HL-60 (cell line): ENCODE results near the gene CRELD2.

Source experiments
- DNase-seq, 2 experiments: peaks; one replicate each; pipeline ENCODE4 v3.0.0-alpha.2; 2010 to 2020; ENCODE audit warnings: low read depth in 1 of 2, low spot score in 1 of 2
- H3K27ac ChIP-seq: fragments of 250-450 bp; sonication (Bioruptor Pico); replicated peaks from 2 replicates; pipeline ENCODE4 v1.5.1; 2020; ENCODE audit warnings: mild to moderate bottlenecking, moderate library complexity
- H3K27me3 ChIP-seq: fragments of 250-450 bp; sonication (Bioruptor Pico); 2 replicates; pipeline ENCODE4 v1.5.1; 2021; ENCODE audit warnings: mild to moderate bottlenecking, moderate library complexity; ENCODE audit not compliant: insufficient read depth, poor library complexity, severe bottlenecking
- H3K4me3 ChIP-seq: replicated peaks from 2 replicates; pipeline ENCODE4 v1.5.1; 2011; ENCODE audit warnings: mild to moderate bottlenecking, control low read depth, low read length; ENCODE audit not compliant: insufficient read depth
- CTCF ChIP-seq: IDR thresholded peaks from one replicate; pipeline ENCODE4 v1.5.1; 2011; ENCODE audit warnings: low read length, control low read depth, inconsistent platforms; ENCODE audit not compliant: insufficient read depth
- GABPA ChIP-seq: IDR thresholded peaks from 2 replicates; pipeline ENCODE4 v1.6.1; 2012; ENCODE audit warnings: low read depth
- POLR2AphosphoS5 ChIP-seq: IDR thresholded peaks from 2 replicates; pipeline ENCODE4 v1.6.1; 2012; ENCODE audit warnings: low read depth
- SPI1 ChIP-seq: IDR thresholded peaks from 2 replicates; pipeline ENCODE4 v1.6.1; 2012; ENCODE audit warnings: low read depth, mild to moderate bottlenecking, borderline replicate concordance
- TF ChIP-seq, protein P1 (sequence below): IDR thresholded peaks from 2 replicates; pipeline ENCODE4 v1.6.1; 2012; ENCODE audit warnings: low read depth; ENCODE audit not compliant: insufficient replicate concordance

CRELD2 gene

GRCh38 chr22:49871482-49871881 lies 47.0 kb upstream of the CRELD2 start:
- Histone ChIP-seq H3K27me3 (no peaks in the 10 kb centered on the region), H3K27ac (no peak overlapping the region), H3K4me3 (no peak overlapping the region)
- TF ChIP-seq CTCF (no peak), SPI1 (no peak), POLR2AphosphoS5 (no peak), GABPA (no peak)
- TF ChIP-seq, protein P1, sequence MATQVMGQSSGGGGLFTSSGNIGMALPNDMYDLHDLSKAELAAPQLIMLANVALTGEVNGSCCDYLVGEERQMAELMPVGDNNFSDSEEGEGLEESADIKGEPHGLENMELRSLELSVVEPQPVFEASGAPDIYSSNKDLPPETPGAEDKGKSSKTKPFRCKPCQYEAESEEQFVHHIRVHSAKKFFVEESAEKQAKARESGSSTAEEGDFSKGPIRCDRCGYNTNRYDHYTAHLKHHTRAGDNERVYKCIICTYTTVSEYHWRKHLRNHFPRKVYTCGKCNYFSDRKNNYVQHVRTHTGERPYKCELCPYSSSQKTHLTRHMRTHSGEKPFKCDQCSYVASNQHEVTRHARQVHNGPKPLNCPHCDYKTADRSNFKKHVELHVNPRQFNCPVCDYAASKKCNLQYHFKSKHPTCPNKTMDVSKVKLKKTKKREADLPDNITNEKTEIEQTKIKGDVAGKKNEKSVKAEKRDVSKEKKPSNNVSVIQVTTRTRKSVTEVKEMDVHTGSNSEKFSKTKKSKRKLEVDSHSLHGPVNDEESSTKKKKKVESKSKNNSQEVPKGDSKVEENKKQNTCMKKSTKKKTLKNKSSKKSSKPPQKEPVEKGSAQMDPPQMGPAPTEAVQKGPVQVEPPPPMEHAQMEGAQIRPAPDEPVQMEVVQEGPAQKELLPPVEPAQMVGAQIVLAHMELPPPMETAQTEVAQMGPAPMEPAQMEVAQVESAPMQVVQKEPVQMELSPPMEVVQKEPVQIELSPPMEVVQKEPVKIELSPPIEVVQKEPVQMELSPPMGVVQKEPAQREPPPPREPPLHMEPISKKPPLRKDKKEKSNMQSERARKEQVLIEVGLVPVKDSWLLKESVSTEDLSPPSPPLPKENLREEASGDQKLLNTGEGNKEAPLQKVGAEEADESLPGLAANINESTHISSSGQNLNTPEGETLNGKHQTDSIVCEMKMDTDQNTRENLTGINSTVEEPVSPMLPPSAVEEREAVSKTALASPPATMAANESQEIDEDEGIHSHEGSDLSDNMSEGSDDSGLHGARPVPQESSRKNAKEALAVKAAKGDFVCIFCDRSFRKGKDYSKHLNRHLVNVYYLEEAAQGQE, result no peak
- no peak for DNase-seq

- TF ChIP-seq GABPA (no peak), POLR2AphosphoS5 (no peak)
- TF ChIP-seq, protein P1, result no peak
- no peak overlapping the region for H3K27ac ChIP-seq
- H3K27me3 ChIP-seq, result no peaks in the 10 kb centered on the region
- DNase-seq, result no peak
- H3K4me3 ChIP-seq, result no peak overlapping the region
These were observed 46.1 kb upstream of the CRELD2 start for GRCh38 chr22:49872347-49872746.

DNA sequence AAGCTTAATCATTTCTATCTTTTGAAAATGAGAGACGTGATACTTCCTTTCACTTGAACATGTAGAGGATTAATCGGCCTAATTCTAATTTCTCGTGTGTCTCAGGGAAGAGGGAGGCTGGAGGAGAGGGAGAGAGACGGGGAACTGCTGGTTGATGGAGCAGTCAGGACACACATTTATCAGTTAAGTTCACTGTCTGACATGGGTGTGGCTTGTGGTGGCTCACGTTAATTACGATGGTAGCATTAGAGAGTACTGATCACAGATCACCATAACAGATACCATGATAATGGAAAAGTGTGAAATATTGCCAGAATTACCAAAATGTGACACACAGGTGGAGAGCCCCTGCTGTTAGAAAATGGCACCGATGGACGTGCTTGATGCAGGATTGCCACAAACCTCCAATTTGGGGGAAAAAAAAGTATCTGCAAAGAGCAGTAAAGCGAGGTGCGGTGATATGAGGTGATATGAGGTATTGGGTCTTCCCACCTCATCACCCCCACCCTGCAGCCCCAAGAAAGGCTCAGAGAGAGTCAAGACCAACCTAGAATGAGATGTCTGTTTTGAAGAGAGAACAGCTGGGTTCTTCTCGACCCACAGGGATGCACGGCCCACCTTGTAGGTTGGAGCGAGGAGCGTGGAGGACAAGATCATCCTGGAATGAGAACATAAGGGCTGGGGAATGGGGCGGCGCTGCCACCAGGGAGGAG lies 45.0 kb upstream of the CRELD2 start:
- DNase-seq, result no peak
- no peak overlapping the region for H3K27ac ChIP-seq
- no peak overlapping the region for H3K4me3 ChIP-seq
- no peaks in the 10 kb centered on the region for H3K27me3 ChIP-seq
- no peak for TF ChIP-seq CTCF
- TF ChIP-seq POLR2AphosphoS5, result no peak
- TF ChIP-seq, protein P1, result no peak
- TF ChIP-seq GABPA, result no peak
- no peak for TF ChIP-seq SPI1
